PC-3 (cell line): ENCODE results near the gene EN2.

Source experiments
- CTCF ChIP-seq: fragments of 300-600 bp; sonication (generic); conservative IDR thresholded peaks from 2 replicates; pipeline ENCODE4 v1.5.1; 2017; ENCODE audit warnings: antibody characterized with exemption, low read depth, mild to moderate bottlenecking, low read length
- EZH2 ChIP-seq: fragments of 300-600 bp; sonication (generic); IDR thresholded peaks from one replicate; pipeline ENCODE4 v1.6.1; 2017; ENCODE audit warnings: antibody characterized with exemption, mild to moderate bottlenecking, low read length; ENCODE audit not compliant: unreplicated experiment

GRCh38 chr7:155506854-155507337 lies 49.0 kb downstream of the EN2 start:
- TF ChIP-seq CTCF, result no peak
- TF ChIP-seq EZH2, result no peak
